DND-41 (cell line): ENCODE measurements around the gene SLC26A1.

Experiments used
- ATAC-seq: fragments of 200-7000 bp; cut with Tn5 transposase; 3 replicates; pipeline ENCODE4 v1.9.1; 2021; ENCODE audit warnings: low read depth; ENCODE audit not compliant: insufficient read depth
- DNase-seq: peaks from one replicate; pipeline ENCODE4 v3.0.0-alpha.2; 2020
- H2AFZ ChIP-seq: 2 replicates; pipeline ENCODE4 v1.6.0; 2012; ENCODE audit warnings: low read depth, low read length
- H3K27ac ChIP-seq: 2 replicates; pipeline ENCODE4 v1.5.1; 2012; ENCODE audit warnings: low read length, inconsistent platforms
- H3K27me3 ChIP-seq: fragments of 200-600 bp; sonication (generic); 2 replicates; pipeline ENCODE4 v1.6.0; 2012; ENCODE audit warnings: low read length, mild to moderate bottlenecking, inconsistent platforms; ENCODE audit not compliant: insufficient read depth, poor library complexity
- H3K36me3 ChIP-seq: 2 replicates; pipeline ENCODE4 v1.5.1; 2012; ENCODE audit warnings: low read length, inconsistent platforms; ENCODE audit not compliant: insufficient read depth
- H3K4me1 ChIP-seq: 2 replicates; pipeline ENCODE4 v1.5.1; 2012; ENCODE audit warnings: mild to moderate bottlenecking, low read length; ENCODE audit not compliant: insufficient read depth
- H3K4me2 ChIP-seq: 2 replicates; pipeline ENCODE4 v1.6.0; 2012; ENCODE audit warnings: mild to moderate bottlenecking, moderate library complexity, low read length, inconsistent platforms; ENCODE audit not compliant: insufficient read depth
- H3K4me3 ChIP-seq, 2 experiments: fragments of 200-600 bp in 1 of 2; shearing (Covaris generic) in 1 of 2; 2 replicates each; pipeline ENCODE4 v1.5.1; 2012 to 2016; ENCODE audit warnings: inconsistent platforms in 2 of 2, low read length in 2 of 2, mild to moderate bottlenecking in 2 of 2, low read depth in 1 of 2, moderate library complexity in 1 of 2
- H3K79me2 ChIP-seq: 2 replicates; pipeline ENCODE4 v1.6.0; 2012; ENCODE audit warnings: low read length, inconsistent platforms; ENCODE audit not compliant: insufficient read depth
- H3K9ac ChIP-seq: 2 replicates; pipeline ENCODE4 v1.6.0; 2012; ENCODE audit warnings: low read depth, mild to moderate bottlenecking, inconsistent platforms, low read length, moderate library complexity
- H3K9me3 ChIP-seq: 2 replicates; pipeline ENCODE4 v1.5.1; 2012; ENCODE audit warnings: low read length, moderate library complexity, mild to moderate bottlenecking, inconsistent platforms; ENCODE audit not compliant: insufficient read depth, severe bottlenecking
- H4K20me1 ChIP-seq: 2 replicates; pipeline ENCODE4 v1.6.0; 2012; ENCODE audit warnings: low read length; ENCODE audit not compliant: insufficient read depth
- EZH2 ChIP-seq: IDR thresholded peaks from 3 replicates; pipeline ENCODE4 v1.6.1; 2012; ENCODE audit warnings: borderline replicate concordance, low read depth, mild to moderate bottlenecking, moderate library complexity, low read length, inconsistent platforms; ENCODE audit not compliant: severe bottlenecking
- TF ChIP-seq, protein P1 (sequence below): IDR thresholded peaks from 2 replicates; pipeline ENCODE4 v1.5.1; 2012; ENCODE audit warnings: borderline replicate concordance, low read length, moderate library complexity, mild to moderate bottlenecking; ENCODE audit not compliant: poor library complexity, severe bottlenecking; ENCODE audit errors: extremely low read depth

SLC26A1 gene

DNA sequence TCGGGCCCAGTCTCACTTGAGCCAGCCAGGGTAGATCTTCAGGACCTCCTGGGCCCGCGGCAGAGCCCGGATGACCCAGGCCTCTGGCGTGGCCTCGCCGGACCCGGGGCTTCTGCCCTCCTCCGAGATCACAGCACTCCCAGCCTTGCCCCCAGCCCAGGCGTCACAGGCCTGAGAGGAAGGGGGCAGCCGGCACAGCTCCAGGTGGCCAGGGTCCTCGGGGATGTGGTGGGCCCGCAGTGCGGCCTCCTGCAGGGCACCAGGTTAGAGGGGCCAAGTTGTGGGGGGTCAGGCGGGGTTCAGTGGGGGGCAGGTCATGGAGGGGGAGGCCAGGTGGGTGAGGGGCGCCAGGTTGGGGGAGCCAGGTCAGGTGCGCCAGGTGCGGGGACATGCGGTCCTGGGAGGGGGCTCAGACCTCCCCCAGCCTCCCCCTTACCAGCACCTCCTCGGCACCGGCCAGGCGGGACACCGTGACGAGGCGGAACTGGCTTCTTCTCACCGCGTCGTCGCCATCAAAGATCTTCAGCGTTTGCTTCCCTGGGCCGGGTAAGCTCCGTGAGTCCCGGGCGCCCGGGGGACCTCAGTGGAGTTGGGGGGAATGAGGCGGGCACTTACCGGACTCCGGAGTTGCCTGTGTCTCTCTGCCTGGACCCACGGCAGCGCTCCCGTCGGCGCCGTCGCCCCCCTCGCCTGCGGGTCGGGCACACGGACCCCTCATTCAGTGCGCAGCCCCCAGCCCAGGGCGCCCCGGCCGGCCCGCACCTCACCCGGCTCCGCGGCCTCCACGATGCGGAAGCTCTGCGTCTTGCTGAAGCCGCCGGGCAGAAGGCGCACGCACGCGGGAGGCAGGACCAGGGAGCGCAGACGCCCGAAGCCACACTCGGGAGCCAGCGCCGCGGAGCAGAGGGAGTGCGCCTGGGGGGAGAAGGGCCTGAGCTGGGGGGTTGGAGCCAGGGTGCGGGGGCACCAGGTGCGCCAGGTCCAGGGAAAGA, 25.8 kb downstream of the SLC26A1 start:
- DNase-seq (no peak), ATAC-seq (no peak)
- no peak for TF ChIP-seq EZH2
- TF ChIP-seq, protein P1, sequence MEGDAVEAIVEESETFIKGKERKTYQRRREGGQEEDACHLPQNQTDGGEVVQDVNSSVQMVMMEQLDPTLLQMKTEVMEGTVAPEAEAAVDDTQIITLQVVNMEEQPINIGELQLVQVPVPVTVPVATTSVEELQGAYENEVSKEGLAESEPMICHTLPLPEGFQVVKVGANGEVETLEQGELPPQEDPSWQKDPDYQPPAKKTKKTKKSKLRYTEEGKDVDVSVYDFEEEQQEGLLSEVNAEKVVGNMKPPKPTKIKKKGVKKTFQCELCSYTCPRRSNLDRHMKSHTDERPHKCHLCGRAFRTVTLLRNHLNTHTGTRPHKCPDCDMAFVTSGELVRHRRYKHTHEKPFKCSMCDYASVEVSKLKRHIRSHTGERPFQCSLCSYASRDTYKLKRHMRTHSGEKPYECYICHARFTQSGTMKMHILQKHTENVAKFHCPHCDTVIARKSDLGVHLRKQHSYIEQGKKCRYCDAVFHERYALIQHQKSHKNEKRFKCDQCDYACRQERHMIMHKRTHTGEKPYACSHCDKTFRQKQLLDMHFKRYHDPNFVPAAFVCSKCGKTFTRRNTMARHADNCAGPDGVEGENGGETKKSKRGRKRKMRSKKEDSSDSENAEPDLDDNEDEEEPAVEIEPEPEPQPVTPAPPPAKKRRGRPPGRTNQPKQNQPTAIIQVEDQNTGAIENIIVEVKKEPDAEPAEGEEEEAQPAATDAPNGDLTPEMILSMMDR: no peak
- Histone ChIP-seq H3K79me2 (peaks cover 14% of the 10 kb centered on the region), H3K9me3 (no peaks in the 10 kb centered on the region), H4K20me1 (peaks cover 32% of the 10 kb centered on the region), H3K4me1 (peaks cover 14% of the 10 kb centered on the region), H3K4me2 (no peak overlapping the region), H3K9ac (no peak overlapping the region), H3K27ac (no peak overlapping the region), H3K27me3 (no peaks in the 10 kb centered on the region), H2AFZ (no peak overlapping the region), H3K4me3 (no peak overlapping the region), H3K36me3 (peaks cover 49% of the 10 kb centered on the region)

DNA sequence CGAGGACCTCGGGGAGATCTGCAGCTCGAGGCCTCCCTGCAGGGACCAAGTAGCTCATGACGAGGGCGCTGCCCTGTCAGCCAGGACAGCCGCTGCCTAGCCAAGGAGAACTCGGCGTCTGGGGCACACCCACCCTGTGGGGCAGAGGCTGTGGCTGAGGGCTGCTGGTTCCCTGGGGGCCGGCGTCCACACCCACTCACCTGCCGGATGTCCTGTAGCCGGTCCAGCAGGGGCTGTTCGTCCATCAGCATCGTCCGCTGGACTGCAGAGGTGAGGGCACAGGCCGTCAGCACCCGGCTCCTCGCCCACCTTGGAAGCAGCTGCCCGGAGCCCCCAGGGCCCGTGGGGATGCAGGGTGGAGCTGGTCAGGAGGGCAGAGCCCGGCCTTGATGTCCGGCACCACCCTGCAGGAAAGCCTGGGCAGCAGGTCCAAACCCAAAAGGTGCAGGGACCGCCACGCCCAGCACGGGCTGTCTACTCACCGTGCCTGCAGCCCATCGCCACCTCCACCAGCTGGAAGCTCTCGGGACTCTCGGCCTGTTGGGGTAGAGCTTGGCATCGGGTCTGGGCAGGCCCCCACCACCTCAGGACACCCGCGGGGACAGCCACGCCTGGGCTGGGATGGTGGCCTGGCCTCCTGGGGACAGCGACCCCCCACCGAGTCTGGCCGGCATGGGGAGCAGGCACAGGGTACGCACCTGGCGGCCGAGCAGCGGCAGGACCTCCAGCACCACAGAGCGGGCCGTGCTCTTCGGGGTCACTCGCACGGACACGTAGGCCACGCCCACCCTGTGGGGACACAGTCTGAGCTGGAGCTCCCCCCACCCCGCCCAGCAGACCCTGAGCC, 26.7 kb downstream of the SLC26A1 start:
- H3K36me3 ChIP-seq: peaks cover 58% of the 10 kb centered on the region
- H3K4me3 ChIP-seq: no peak overlapping the region
- no peak overlapping the region for H2AFZ ChIP-seq
- H3K9ac ChIP-seq: no peak overlapping the region
- peaks cover 5% of the 10 kb centered on the region; the same call in 1 of the 2 replicates for H3K4me1 ChIP-seq
- H3K79me2 ChIP-seq: peaks cover 6% of the 10 kb centered on the region; the same call in 1 of the 2 replicates
- DNase-seq (no peak), ATAC-seq (no peak)
- no peak overlapping the region for H3K4me2 ChIP-seq
- H3K27me3 ChIP-seq: no peaks in the 10 kb centered on the region
- H3K27ac ChIP-seq: no peak overlapping the region
- H3K9me3 ChIP-seq: no peaks in the 10 kb centered on the region
- no peak for TF ChIP-seq EZH2
- TF ChIP-seq, protein P1: no peak
- peaks cover 26% of the 10 kb centered on the region for H4K20me1 ChIP-seq

DNA sequence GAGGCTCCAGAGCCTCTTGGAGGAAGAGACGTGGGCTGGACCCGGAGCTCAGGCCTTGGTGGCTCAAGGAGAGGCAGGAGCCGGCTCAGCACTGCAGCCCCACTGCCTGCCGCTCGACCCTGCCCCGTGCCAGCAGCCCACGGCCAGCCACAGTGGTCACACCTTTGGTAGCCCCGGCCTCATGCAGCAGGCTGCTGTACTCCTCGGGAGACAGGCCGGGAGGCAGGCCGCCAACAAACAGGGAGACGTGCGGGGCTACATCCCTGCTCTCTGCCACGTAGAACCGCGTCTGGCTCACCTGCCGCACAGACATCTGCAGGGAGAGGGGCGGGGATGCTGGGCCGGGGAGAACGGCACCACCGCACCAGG, 27.5 kb downstream of the SLC26A1 start:
- H3K36me3 ChIP-seq: peaks cover 61% of the 10 kb centered on the region
- ATAC-seq: no peak
- H3K79me2 ChIP-seq: peaks cover 5% of the 10 kb centered on the region; the same call in 1 of the 2 replicates
- no peak overlapping the region for H3K9ac ChIP-seq
- peaks cover 18% of the 10 kb centered on the region for H4K20me1 ChIP-seq
- no peak for DNase-seq
- no peaks in the 10 kb centered on the region for H3K9me3 ChIP-seq
- H3K4me2 ChIP-seq: no peak overlapping the region
- TF ChIP-seq, protein P1: no peak
- TF ChIP-seq EZH2: no peak
- no peaks in the 10 kb centered on the region for H3K27me3 ChIP-seq
- no peaks in the 10 kb centered on the region for H3K4me1 ChIP-seq
- no peak overlapping the region for H3K4me3 ChIP-seq
- no peak overlapping the region for H3K27ac ChIP-seq
- no peak overlapping the region for H2AFZ ChIP-seq
